OCI-LY1 (cell line): ENCODE data around the gene ADAMTS18.

Experiments used
- EZH2 ChIP-seq: fragments of 200-600 bp; sonication (generic), shearing (Covaris generic); IDR thresholded peaks from 2 replicates; pipeline ENCODE4 v1.8.0; 2017; ENCODE audit warnings: borderline replicate concordance, mixed run types, mild to moderate bottlenecking, antibody characterized with exemption, low read length, moderate library complexity, mixed read lengths
- TF ChIP-seq, protein P1 (sequence below): fragments of 200-600 bp; sonication (generic), shearing (Covaris generic); IDR thresholded peaks from 2 replicates; pipeline ENCODE4 v1.5.1; 2017; ENCODE audit warnings: mild to moderate bottlenecking, antibody characterized with exemption, low read length, moderate library complexity, mixed read lengths

DNA sequence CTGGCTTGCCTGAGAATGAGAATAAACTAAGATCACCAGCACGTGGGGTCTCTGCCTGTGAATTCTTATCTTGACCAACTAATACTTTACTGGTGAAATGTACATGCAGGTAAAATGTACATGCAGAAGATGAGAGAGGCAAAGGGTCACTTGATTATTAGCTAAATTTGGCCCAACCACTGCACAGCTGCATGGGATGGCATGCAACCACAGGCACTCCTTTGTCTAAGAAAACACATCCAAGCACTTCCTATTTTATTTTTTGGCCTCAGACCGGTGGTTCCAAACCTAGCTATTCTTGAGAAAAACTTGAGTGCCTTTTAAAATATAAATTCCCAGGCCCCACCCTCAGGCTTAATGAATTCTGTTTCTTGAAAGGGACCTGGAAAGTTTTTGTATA is 157.7 kb downstream of the ADAMTS18 start:
- TF ChIP-seq, protein P1, sequence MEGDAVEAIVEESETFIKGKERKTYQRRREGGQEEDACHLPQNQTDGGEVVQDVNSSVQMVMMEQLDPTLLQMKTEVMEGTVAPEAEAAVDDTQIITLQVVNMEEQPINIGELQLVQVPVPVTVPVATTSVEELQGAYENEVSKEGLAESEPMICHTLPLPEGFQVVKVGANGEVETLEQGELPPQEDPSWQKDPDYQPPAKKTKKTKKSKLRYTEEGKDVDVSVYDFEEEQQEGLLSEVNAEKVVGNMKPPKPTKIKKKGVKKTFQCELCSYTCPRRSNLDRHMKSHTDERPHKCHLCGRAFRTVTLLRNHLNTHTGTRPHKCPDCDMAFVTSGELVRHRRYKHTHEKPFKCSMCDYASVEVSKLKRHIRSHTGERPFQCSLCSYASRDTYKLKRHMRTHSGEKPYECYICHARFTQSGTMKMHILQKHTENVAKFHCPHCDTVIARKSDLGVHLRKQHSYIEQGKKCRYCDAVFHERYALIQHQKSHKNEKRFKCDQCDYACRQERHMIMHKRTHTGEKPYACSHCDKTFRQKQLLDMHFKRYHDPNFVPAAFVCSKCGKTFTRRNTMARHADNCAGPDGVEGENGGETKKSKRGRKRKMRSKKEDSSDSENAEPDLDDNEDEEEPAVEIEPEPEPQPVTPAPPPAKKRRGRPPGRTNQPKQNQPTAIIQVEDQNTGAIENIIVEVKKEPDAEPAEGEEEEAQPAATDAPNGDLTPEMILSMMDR = no peak
- no peak for TF ChIP-seq EZH2
